HepG2 (cell line): ENCODE data around the gene MCRIP2. TPM values are rescaled to one million over a fixed set of nuclear protein-coding genes. Genes with fewer than 3 reads are reported as not detected.
A peak's percentile ranks its signal among the peaks of the same experiment; 100 is the strongest.

Experiments used
- ATAC-seq: fragments of 200-7000 bp; cut with Tn5 transposase; 3 replicates; pipeline ENCODE4 v1.9.1; 2020; ENCODE audit warnings: mild to moderate bottlenecking, moderate library complexity
- BruUV-seq: library from RNA; stranded (reverse); fragments of 400-500 nt; replicated peaks from 2 replicates; lab custom pipeline; 2021; lab: Mats Ljungman, UMichigan
- CTCF ChIA-PET: fragments of 300-600 bp; formaldehyde crosslinking; extraction: SDS; loops from one replicate; lab custom pipeline; 2021; ENCODE audit warnings: low total read pairs, inconsistent platforms, low intra/inter-chr PET ratio; lab: Yijun Ruan, JAX
- POLR2A ChIA-PET: fragments of 350-600 bp; sonication (Branson Sonifier 250); formaldehyde crosslinking; loops from one replicate; lab custom pipeline; 2020; ENCODE audit warnings: antibody characterized with exemption, inconsistent platforms; lab: Yijun Ruan, JAX
- DNase-seq: peaks from one replicate; pipeline ENCODE4 v3.0.0-alpha.2; 2015; ENCODE audit warnings: low spot score
- FAIRE-seq: peaks from 3 replicates; lab custom pipeline; 2011; peaks lifted over from hg19 to GRCh38; lab: Jason Lieb, UNC
- H2AFZ ChIP-seq: one replicate; pipeline ENCODE4 v1.6.1; 2011; ENCODE audit warnings: low read length, inconsistent platforms
- H3K27ac ChIP-seq: fragments of 300-600 bp; 3 replicates; pipeline ENCODE4 v1.8.0; 2011; ENCODE audit warnings: mixed run types, mild to moderate bottlenecking, mixed read lengths, low read length, inconsistent platforms; ENCODE audit not compliant: insufficient read depth; ENCODE audit errors: extremely low read length
- H3K27me3 ChIP-seq, 2 experiments: fragments of 200-600 bp in 1 of 2; 2 replicates in 1 of 2; 3 replicates in 1 of 2; pipeline versions ENCODE4 v1.6.0 to v1.8.0; 2011; ENCODE audit warnings: low read length in 2 of 2, mild to moderate bottlenecking in 2 of 2, moderate library complexity in 2 of 2, inconsistent platforms in 1 of 2; ENCODE audit not compliant: insufficient read depth in 2 of 2, control insufficient read depth in 1 of 2
- H3K36me3 ChIP-seq, 2 experiments: fragments of 200-600 bp in 1 of 2; replicated peaks in 1 of 2; 2 replicates in 1 of 2; 3 replicates in 1 of 2; pipeline versions ENCODE4 v1.5.1 to v1.8.0; 2011; ENCODE audit warnings: low read length in 2 of 2, inconsistent platforms in 1 of 2; ENCODE audit not compliant: insufficient read depth in 2 of 2, control insufficient read depth in 1 of 2
- H3K4me1 ChIP-seq: 2 replicates; pipeline ENCODE4 v1.5.1; 2012; ENCODE audit warnings: low read length, inconsistent platforms; ENCODE audit not compliant: insufficient read depth
- H3K4me2 ChIP-seq: 2 replicates; pipeline ENCODE4 v1.6.0; 2011; ENCODE audit warnings: low read depth, low read length, inconsistent platforms
- H3K4me3 ChIP-seq, 3 experiments: fragments of 200-600 bp in 1 of 3; sonication (generic), shearing (Covaris generic) in 1 of 3; replicated peaks in 1 of 3; 2 replicates each; pipeline ENCODE4 v1.5.1; 2011 to 2016; ENCODE audit warnings: low read length in 3 of 3, inconsistent platforms in 2 of 3, low read depth in 2 of 3, mild to moderate bottlenecking in 2 of 3, control low read depth in 1 of 3, mixed read lengths in 1 of 3; ENCODE audit not compliant: insufficient read depth in 1 of 3
- H3K79me2 ChIP-seq: one replicate; pipeline ENCODE4 v1.6.1; 2011; ENCODE audit warnings: low read length, inconsistent platforms; ENCODE audit not compliant: insufficient read depth
- H3K9ac ChIP-seq: 2 replicates; pipeline ENCODE4 v1.6.0; 2011; ENCODE audit warnings: mild to moderate bottlenecking, low read depth, low read length, inconsistent platforms; ENCODE audit not compliant: insufficient read depth
- H3K9me3 ChIP-seq: 2 replicates; pipeline ENCODE4 v1.5.1; 2012; ENCODE audit warnings: mild to moderate bottlenecking, low read length
- H4K20me1 ChIP-seq: 2 replicates; pipeline ENCODE4 v1.6.0; 2011; ENCODE audit warnings: inconsistent platforms, mild to moderate bottlenecking, low read length, moderate library complexity; ENCODE audit not compliant: insufficient read depth
- HMGXB3 ChIP-seq: sonication (generic); formaldehyde crosslinking; IDR thresholded peaks from 2 replicates; pipeline ENCODE4 v1.4.0; 2020; ENCODE audit warnings: missing genetic modification reagents, borderline replicate concordance
- PATZ1 ChIP-seq: sonication (generic); formaldehyde crosslinking; IDR thresholded peaks from 2 replicates; pipeline ENCODE4 v1.4.0; 2020; ENCODE audit warnings: missing genetic modification reagents
- WGBS: methylation state at CpG from one replicate; pipeline ENCODE4 v1.1.6; 2017; ENCODE audit warnings: low lambda C conversion rate; 5-methylcytosine and 5-hydroxymethylcytosine counted together
- in situ Hi-C: cut with HindIII; loops from 2 replicates; pipeline ENCODE4 v1.10.0; 2017; ENCODE audit warnings: low pct_unique_long_range_greater_than_20kb; ENCODE audit not compliant: extremely low pct_ligation_motif_present
- intact Hi-C: fragments of 100-400 bp; cut with micrococcal nuclease; formaldehyde crosslinking; loops from one replicate; pipeline ENCODE4 v1.10.0; 2022; ENCODE audit not compliant: unreplicated experiment
- polyA plus RNA-seq, 8 experiments: library from polyadenylated mRNA; depleted of rRNA in 3 of 8; stranded (reverse) in 7 of 8; unstranded in 1 of 8; fragments of >200 nt; fragmentation: Illumina TruSeq in 4 of 8; extraction: Trizol in 4 of 8; gene quantifications; 2 replicates each; pipeline versions ENCODE4 v1.2.1 to v1.2.3, GENCODE V29; 2011 to 2016; ENCODE audit warnings: low read depth in 4 of 8, missing spikeins in 1 of 8, mixed read lengths in 1 of 8; ENCODE audit not compliant: insufficient read depth in 1 of 8
- total RNA-seq, 5 experiments: library from RNA; depleted of rRNA; stranded (reverse); fragments of >200 nt; fragmentation: Illumina TruSeq; extraction: Trizol; gene quantifications; 2 replicates each; pipeline ENCODE4 v1.2.3, GENCODE V29; 2016; ENCODE audit warnings: low read depth in 1 of 5
- TF ChIP-seq, protein P1 (sequence below): sonication (generic); formaldehyde crosslinking; IDR thresholded peaks from 2 replicates; pipeline ENCODE4 v1.4.0; 2020; ENCODE audit warnings: missing genetic modification reagents

Gene MCRIP2
- total and polyA plus RNA-seq, 2 of the 13 experiments (the other 11 are each of a cell fraction or from before 2014, with no cell fraction given) = 39.6 to 76.7 TPM

DNA sequence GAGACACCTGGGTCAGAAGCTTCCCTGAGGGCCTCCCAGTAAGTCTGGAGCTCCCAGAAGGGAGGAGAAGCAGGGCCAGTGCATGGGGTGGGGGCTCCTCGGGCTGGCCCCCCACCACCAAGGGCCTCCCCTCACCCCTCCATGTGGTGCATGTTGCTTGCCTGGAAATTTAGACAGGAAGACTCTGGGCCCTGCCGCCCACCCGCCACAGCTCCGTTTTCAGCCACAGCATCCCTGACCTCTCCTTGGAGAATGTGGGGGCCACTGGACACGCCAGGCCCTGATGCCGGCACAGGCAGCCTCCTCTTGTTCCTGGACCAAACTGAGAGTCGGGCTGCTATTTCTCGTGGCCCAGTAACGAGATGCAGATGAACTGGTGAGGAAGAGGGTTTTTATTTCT lies 2.8 kb upstream of the MCRIP2 start:
- CTCF ChIA-PET = no interaction called here
- no TSS peak for BruUV-seq
- TF ChIP-seq HMGXB3 (CRISPR knock-in tag) = no peak
- TF ChIP-seq, protein P1, sequence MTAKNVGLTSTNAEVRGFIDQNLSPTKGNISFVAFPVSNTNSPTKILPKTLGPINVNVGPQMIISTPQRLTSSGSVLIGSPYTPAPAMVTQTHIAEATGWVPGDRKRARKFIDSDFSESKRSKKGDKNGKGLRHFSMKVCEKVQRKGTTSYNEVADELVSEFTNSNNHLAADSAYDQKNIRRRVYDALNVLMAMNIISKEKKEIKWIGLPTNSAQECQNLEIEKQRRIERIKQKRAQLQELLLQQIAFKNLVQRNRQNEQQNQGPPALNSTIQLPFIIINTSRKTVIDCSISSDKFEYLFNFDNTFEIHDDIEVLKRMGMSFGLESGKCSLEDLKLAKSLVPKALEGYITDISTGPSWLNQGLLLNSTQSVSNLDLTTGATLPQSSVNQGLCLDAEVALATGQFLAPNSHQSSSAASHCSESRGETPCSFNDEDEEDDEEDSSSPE (CRISPR knock-in tag) = no peak
- TF ChIP-seq PATZ1 (CRISPR knock-in tag) = 0 out of 2 replicates have a peak, but pooled peaks have one; percentile 36
- in situ Hi-C loops (no loop called here), intact Hi-C loops (no loop called here)
- no peak overlapping the region for H3K4me2 ChIP-seq
- no peak overlapping the region for H3K4me3 ChIP-seq
- no peak for ATAC-seq
- WGBS = 86% methylated on average over 5 of the region's 9 CpGs
- FAIRE-seq = no peak
- H3K36me3 ChIP-seq = no peaks in the 10 kb centered on the region; a peak in 1 of 5 replicates
- DNase-seq = no peak
- no peaks in the 10 kb centered on the region for H3K27me3 ChIP-seq
- H3K27ac ChIP-seq = no peak overlapping the region
- no peak overlapping the region for H2AFZ ChIP-seq
- H3K9ac ChIP-seq = no peak overlapping the region
- H3K79me2 ChIP-seq = peaks cover 18% of the 10 kb centered on the region
- no peaks in the 10 kb centered on the region for H3K9me3 ChIP-seq
- H3K4me1 ChIP-seq = peaks cover 49% of the 10 kb centered on the region
- POLR2A ChIA-PET = interaction anchor here (1.1 to 1.6 kb wide), 2 partner anchors 10 to 41 kb away, joined by 3 to 4 read pairs; partner anchors contain the start of gene STUB1
- no peaks in the 10 kb centered on the region for H4K20me1 ChIP-seq
